ENCODE data around the gene LECT2.

The LECT2 gene

DNA sequence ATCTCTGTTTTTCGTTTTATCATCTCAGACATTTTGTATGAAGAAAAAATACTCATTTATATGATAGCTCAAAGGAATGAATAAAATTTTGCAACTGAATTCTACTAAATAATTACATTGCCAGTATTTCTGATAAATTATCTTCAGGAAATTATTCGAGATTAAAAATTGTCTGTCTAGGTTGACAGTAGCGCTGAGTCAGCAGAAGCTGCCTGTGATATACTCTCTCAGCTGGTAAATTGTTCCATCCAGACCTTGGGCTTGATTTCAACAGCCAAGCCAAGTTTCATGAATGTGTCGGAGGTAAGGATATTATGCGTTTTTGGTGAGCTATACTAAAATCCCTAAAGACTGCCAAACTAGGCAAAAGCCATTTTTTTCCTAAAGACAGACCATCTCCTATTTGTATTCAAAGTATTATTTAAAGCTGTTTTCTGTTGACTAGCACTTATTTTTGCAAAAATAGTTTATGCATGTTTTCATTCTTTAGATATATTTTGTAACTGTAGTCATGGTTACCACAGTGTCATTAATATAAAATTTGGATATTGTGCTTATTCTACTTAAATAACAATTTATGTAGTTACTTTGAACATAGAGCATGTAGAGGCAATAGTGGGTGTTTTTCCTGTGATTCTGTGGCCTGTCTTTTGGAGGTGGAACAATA lies 17.4 kb downstream of the LECT2 start:
- no peak for DNase-seq (ENCODE audit: low read depth in 2 of 2)

DNA sequence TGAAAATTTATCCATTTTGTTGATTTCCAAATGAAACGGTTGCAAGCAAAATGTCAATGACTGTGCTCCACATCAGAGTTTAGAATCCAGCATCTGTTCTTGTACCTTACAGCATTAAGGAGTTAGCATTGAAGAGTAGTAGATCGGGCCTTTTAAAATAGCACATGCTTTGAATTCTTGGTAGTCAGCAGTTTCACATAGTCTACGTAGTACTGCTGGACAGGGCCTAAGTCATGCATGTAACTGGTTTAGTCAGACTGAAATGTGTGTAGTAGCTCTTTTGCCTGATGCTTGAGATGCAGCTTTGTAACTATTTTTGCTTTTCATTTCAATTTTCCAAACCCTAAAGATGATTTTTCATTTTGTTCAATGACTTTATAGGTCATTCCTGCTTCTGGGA lies 19.8 kb downstream of the LECT2 start:
- no peak for DNase-seq (ENCODE audit: low read depth in 2 of 2)

DNA sequence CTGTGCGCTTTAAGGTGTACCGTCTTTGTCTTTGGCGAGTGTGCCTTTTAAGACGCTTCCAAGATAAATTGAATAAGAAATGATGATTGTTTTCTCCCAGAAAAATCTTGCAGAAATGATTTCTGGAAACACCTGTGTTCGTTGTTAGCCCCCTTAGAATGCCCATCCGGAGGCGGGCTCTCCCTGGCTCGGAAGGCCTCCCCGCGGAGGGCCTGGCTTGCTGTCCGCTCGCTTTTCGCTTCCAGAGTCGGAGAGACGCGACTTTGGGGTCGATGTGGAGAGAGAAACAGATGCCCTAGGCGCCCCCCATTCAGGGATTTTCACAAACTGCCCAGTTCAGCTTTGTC lies 23.9 kb downstream of the LECT2 start:
- DNase-seq (ENCODE audit: low read depth in 2 of 2), result no peak

DNA sequence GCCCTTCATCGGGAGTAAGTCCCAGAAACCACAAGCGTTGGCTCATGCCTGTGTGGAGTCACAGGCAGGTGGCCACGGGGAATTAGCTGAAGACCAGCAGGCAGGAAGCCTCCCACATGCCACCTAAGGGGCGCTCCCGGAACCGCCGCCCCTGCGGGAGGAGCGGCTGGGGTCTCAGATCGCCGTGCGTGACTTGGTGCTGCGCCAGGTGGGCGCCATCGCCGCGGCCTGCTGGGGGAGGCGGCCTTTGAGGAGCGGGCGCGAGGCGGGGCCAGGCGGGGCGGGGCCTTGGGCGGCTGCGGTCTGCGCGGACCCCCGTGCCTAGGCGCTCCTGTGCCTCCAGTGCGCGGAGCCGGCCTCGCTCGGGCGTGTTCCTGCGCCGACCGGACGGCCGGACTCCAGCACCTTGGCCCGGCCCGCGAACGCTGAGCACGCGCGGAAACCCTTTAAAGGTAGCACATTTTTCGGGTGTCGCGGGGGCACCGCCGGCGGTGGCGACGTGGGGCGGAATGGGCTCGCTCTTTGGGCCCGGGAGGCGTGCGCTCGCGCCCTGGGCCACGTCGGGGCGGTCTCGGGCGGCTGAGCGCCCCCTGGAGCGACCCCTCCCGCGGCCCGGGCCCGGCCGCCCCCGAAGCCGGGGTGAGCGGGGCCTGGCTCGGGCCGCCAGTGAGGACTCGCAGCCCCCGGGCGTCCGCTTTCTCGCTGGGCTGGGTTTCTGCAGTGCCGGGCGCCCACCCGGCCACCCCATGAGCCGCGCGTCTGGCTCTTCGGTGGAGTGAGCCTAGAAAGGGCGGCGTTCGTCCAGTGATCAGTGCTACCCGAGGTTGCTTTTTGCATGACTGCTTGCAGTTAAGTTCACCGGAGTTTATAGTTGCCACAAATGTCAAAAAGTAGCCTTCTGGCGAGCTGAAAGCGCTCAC lies 24.5 kb downstream of the LECT2 start:
- no peak for DNase-seq (ENCODE audit: low read depth in 2 of 2)

DNA sequence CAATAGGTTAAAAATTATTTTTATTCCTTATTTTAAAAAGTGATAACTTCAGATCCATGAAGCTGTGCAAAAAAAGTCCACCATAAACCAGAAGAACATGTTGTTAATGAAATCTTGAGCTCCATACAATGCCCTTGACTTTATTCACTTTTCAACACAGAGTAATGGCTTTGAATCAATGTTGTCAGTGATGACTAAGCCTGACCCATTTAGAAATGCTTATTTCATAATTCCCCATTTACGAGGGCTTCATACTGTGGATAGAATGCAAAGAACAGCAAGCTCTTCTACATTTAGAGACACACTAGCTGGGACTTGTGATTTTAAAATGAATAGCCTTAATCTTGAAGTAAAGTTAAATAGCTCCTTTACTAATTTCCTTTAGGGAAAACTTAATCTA lies 33.4 kb downstream of the LECT2 start:
- DNase-seq (ENCODE audit: low read depth in 2 of 2), result no peak

DNA sequence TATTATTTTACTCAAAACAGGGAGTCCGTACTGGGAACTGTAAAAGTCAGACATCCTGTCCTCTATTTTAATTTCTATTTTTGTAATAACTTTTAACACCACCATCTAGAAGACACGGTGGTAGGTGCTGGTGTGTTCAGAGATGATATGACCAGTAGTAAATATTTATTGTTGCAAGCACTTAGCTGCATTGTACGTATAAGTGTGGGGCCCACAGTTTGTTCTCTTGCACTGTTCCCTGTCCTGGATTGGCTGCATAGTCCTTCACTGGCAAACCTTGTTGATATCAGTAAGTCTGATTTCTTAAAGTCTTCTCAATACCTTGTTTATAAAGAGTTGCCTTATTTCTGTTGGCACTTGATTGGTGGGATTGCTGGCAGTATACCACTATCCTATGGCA lies 34.6 kb downstream of the LECT2 start:
- no peak for DNase-seq (ENCODE audit: low read depth in 2 of 2)

DNA sequence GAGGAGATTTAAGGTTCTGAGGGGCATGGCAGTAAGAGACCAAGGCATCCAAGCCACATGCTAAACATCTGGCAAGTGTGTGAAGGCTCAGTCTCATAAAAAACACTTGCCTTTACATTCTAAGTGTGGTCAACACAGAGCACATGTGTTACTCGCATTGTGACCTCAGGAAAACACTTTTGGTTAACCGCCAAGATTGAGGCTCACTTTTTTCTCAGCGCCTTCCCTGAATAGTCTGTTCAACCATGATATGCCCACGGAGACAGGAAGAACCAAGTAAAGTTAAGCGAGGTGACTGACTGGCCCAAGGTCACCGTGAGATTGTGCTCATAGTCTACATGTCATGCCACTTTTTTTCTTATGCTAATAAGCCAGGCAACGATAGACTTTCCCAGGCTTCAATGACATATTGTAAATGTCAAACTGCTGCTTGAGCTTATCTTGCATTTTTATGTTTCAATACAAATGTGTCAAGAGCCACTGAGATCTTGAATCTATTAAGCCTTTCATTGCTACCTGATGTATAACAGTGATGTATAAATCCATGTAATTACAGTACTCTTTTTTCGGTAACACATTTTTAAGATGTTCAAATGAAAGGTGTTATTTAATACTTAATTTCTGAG lies 38.0 kb downstream of the LECT2 start:
- DNase-seq (ENCODE audit: low read depth in 2 of 2), result no peak

DNA sequence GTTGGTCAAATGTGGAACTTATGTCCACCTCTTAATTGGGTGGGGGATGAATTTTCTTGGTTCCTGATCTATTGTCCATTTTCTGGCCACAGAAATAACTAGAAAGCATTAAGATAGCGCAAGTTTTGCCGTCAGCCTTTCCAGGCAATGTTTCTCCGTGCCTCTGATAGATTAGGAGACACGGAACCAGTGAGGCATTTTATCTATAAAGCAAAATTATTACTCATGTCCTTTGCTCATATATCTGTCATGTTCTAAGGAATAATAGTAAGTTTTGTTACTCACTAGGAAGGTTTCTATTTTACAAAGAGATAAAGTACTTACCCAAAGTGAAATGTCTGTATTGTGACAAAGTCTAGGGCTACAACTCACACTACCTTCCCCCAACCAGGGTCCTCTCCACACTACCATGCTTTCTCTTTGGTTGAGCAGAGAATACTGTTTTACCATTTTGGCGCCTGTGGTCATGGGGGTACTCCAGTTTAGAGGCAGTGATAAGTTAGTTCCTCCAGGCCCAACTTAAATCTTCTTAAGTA lies 39.2 kb downstream of the LECT2 start:
- no peak for DNase-seq (ENCODE audit: low read depth in 2 of 2)

DNA sequence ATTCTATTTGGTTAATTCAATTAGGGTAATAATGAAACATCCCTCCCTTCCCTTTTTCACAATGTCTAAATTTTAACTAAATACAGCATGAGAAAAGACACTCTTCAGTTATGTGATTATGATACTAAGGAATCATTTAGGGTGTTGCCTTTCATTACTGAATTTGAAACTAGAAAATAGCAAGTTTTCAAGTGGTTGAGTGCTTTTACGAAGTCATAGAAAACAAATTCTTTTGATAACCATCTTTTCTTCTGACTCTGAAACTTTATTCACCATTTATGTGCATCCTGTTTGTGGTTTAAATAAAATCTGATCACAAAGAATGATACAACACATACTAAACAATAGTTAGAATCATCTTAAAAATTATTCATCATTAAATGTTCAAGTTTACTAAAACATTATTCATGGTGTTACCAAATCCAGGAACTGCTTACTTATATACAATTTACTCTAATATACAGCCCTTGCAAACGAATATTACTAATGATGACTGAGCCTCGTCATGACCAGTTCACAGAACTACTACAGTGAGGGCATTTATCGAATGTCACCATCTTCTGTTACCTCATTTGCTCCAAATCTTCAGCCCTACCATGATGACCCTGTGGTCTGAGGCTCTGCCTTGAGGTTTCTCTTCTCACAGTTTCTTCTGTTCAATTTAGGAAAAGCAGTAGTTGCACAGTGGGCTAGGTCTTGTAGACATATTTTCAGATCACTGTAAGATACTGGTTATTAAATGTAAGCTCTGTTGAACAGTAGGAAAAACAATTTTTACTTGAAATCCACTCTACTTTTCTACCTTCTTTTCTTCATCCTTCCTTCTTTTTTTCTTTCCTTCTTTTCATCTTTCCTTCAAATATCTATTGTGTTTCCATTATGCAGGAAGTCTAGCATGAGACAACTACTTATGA lies 40.8 kb downstream of the LECT2 start:
- no peak for DNase-seq (ENCODE audit: low read depth in 2 of 2)

DNA sequence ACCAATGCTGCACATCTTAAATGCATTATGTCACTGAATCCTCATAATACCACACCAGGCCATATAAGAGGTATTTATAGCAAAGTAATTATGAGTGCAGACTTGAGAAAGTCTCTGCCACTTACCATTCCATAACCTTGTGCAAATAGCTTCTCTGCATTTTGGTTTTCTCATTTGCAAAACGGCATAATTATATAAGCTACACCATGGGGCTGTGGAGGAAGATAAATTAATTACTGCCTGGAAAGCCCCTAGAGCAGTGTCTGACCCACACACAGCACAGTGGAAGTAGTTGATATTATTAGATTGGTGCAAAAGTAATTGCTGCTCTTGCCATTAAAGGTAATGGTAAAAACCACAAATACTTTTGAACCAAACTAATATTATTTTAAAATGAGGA lies 49.6 kb downstream of the LECT2 start:
- DNase-seq (ENCODE audit: low read depth in 2 of 2), result no peak

DNA sequence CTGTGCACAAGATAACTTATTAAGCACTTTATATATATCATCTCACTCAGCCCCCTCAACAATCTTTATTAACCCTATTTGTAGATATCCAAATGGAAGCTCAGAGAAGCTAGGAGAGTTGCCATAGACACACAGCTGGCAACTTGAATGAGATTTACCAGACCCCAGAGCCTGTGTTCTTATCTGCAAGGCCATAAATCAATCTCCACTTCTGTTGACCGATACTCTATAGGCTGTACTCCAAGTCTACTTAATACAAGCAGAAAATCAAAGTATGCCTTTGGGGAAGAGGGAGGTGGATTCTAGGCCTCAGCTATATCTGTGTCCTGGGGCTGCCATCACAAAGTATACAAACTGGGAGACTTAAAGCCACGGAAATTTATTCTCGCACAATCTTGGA lies 53.1 kb downstream of the LECT2 start:
- DNase-seq (ENCODE audit: low read depth in 2 of 2), result no peak

DNA sequence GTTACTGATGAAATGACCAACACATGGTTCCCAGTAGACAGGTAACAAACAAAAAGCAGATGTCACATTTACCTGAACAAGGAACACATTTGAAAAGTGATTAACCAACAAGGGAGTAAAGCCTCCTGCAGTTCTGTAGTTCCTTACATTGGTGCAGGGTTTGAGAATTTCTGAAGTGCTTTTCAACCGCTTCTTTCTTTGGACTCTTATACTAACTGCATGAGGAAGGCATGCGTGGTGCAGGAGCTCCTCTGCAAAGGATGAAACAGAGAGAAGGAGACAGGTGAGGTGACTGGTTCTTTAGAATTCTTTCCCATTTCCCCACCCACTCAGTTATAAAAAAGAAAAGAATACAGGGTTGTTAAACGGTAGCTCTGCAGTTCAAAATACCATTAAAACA lies 54.5 kb downstream of the LECT2 start:
- DNase-seq (ENCODE audit: low read depth in 2 of 2), result no peak

DNA sequence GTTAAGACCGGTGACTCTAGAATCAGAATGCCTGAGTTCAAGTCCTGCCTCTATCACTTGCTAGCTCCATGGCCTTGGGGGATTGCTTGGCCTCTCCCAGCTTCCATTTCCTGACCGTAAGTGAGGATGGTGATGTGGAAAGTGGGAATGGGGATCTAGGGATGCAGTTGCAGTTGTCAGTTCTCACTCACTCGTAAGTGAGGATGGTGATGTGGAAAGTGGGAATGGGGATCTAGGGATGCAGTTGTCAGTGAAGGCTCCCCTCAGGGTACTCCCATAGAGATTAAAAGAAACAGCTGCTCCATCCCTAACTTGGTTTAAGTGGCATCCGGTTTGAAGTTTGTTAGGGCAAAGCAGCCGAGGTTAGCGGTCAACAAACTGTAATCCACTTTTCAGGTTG lies 56.1 kb downstream of the LECT2 start:
- DNase-seq (ENCODE audit: low read depth in 2 of 2), result no peak

Measured in stimulated activated CD8-positive, alpha-beta memory T cell treated with anti-CD3 and anti-CD28 coated beads, Interleukin-2, amount 100 ng/mL, for 48 hours (primary cell).